Measurements from ENCODE around the gene SPSB1.

SPSB1 gene

GRCh38 chr1:9302745-9303524 is 10.2 kb downstream of the SPSB1 start:
- peak; percentile 91 for DNase-seq

- DNase-seq: no peak
Measured at GRCh38 chr1:9303916-9304315, 11.2 kb downstream of the SPSB1 start.

GRCh38 chr1:9305216-9305615 is 12.5 kb downstream of the SPSB1 start:
- DNase-seq: no peak

- no peak for DNase-seq
Measured at GRCh38 chr1:9306006-9306405, 13.3 kb downstream of the SPSB1 start.

- no peak for DNase-seq
Measured at GRCh38 chr1:9307303-9307702, 14.6 kb downstream of the SPSB1 start.

GRCh38 chr1:9308236-9308785 is 15.6 kb downstream of the SPSB1 start:
- DNase-seq: no peak

- DNase-seq: no peak
Measured at GRCh38 chr1:9309080-9309479, 16.4 kb downstream of the SPSB1 start.

- DNase-seq: no peak
Measured at GRCh38 chr1:9309991-9310390, 17.3 kb downstream of the SPSB1 start.

GRCh38 chr1:9311029-9311428 is 18.3 kb downstream of the SPSB1 start:
- DNase-seq: no peak

- no peak for DNase-seq
Measured at GRCh38 chr1:9311479-9311878, 18.8 kb downstream of the SPSB1 start.

- no peak for DNase-seq
Measured at GRCh38 chr1:9312168-9312720, 19.6 kb downstream of the SPSB1 start.

GRCh38 chr1:9313576-9313975 is 20.9 kb downstream of the SPSB1 start:
- DNase-seq: no peak

- DNase-seq: no peak
Measured at GRCh38 chr1:9314111-9314510, 21.4 kb downstream of the SPSB1 start.

- no peak for DNase-seq
Measured at GRCh38 chr1:9314711-9315379, 22.2 kb downstream of the SPSB1 start.

GRCh38 chr1:9315411-9316079 is 22.9 kb downstream of the SPSB1 start:
- peak; percentile 69 for DNase-seq

GRCh38 chr1:9316080-9316444 is 23.4 kb downstream of the SPSB1 start:
- DNase-seq: no peak

GRCh38 chr1:9316512-9316911 is 23.8 kb downstream of the SPSB1 start:
- DNase-seq: no peak

- no peak for DNase-seq
Measured at GRCh38 chr1:9317072-9317471, 24.4 kb downstream of the SPSB1 start.

GRCh38 chr1:9317591-9318417 is 25.1 kb downstream of the SPSB1 start:
- peak; percentile 54 for DNase-seq

- DNase-seq: no peak
Measured at GRCh38 chr1:9319208-9319788, 26.6 kb downstream of the SPSB1 start.

GRCh38 chr1:9319789-9320519 is 27.3 kb downstream of the SPSB1 start:
- DNase-seq: no peak

All from HCEC 1CT (cell line).